IMR-90 (cell line): Measurements from ENCODE around the gene MYBPH. TPM values are rescaled to one million over a fixed set of nuclear protein-coding genes. Genes with fewer than 3 reads are reported as not detected.

ENCODE experiments used
- ATAC-seq: fragments of 200-7000 bp; cut with Tn5 transposase; 2 replicates; pipeline ENCODE4 v1.9.1; 2020; ENCODE audit warnings: low read depth, mild to moderate bottlenecking, moderate library complexity
- BruUV-seq: library from RNA; stranded (reverse); fragments of 400-500 nt; replicated peaks from 2 replicates; lab custom pipeline; 2021; lab: Mats Ljungman, UMichigan
- CTCF ChIA-PET: fragments of 300-600 bp; formaldehyde crosslinking; extraction: SDS; loops from one replicate; lab custom pipeline; 2021; ENCODE audit warnings: antibody characterized with exemption; lab: Yijun Ruan, JAX
- POLR2A ChIA-PET: fragments of 300-600 bp; sonication (Branson Sonifier 250); formaldehyde crosslinking; loops from one replicate; lab custom pipeline; 2022; ENCODE audit warnings: antibody characterized with exemption; ENCODE audit not compliant: unreplicated experiment; lab: Charles Lee
- DNase-seq: peaks from one replicate; pipeline ENCODE4 v3.0.0; 2013
- H2AFZ ChIP-seq: replicated peaks from 2 replicates; pipeline ENCODE3; 2013; ENCODE audit warnings: low read length, mild to moderate bottlenecking; ENCODE audit not compliant: poor library complexity
- H2AK5ac ChIP-seq: 2 replicates; pipeline ENCODE4 v1.6.1; 2013; ENCODE audit warnings: low read depth, low read length, inconsistent platforms
- H2AK9ac ChIP-seq: replicated peaks from 2 replicates; pipeline ENCODE3; 2013; ENCODE audit warnings: mild to moderate bottlenecking, low read depth, low read length, moderate library complexity; ENCODE audit not compliant: poor library complexity
- H2BK120ac ChIP-seq: 2 replicates; pipeline ENCODE4 v1.6.1; 2013; ENCODE audit warnings: low read depth, low read length, inconsistent platforms
- H2BK15ac ChIP-seq: 3 replicates; pipeline ENCODE4 v1.6.1; 2013; ENCODE audit warnings: low read depth, low read length, inconsistent platforms
- H2BK20ac ChIP-seq: 2 replicates; pipeline ENCODE4 v1.6.1; 2013; ENCODE audit warnings: low read depth, mild to moderate bottlenecking, inconsistent platforms, low read length, moderate library complexity
- H2BK5ac ChIP-seq: 2 replicates; pipeline ENCODE4 v1.6.1; 2013; ENCODE audit warnings: mild to moderate bottlenecking, low read depth, low read length, inconsistent platforms; ENCODE audit not compliant: poor library complexity, severe bottlenecking
- H3K14ac ChIP-seq: replicated peaks from 2 replicates; pipeline ENCODE4 v1.6.1; 2013; ENCODE audit warnings: low read depth, low read length, inconsistent platforms
- H3K18ac ChIP-seq: 2 replicates; pipeline ENCODE4 v1.6.1; 2013; ENCODE audit warnings: low read depth, low read length, control low read depth
- H3K23ac ChIP-seq: 2 replicates; pipeline ENCODE4 v1.6.1; 2013; ENCODE audit warnings: low read depth, low read length, inconsistent platforms
- H3K27ac ChIP-seq: 2 replicates; pipeline ENCODE4 v1.5.1; 2013; ENCODE audit warnings: mild to moderate bottlenecking, control low read depth, low read length; ENCODE audit not compliant: insufficient read depth
- H3K27me3 ChIP-seq: 2 replicates; pipeline ENCODE4 v1.6.1; 2013; ENCODE audit warnings: low read length; ENCODE audit not compliant: control insufficient read depth, insufficient read depth
- H3K36me3 ChIP-seq: 2 replicates; pipeline ENCODE4 v1.6.1; 2013; ENCODE audit warnings: low read length, mixed read lengths; ENCODE audit not compliant: control insufficient read depth, insufficient read depth
- H3K4ac ChIP-seq: 2 replicates; pipeline ENCODE4 v1.6.1; 2013; ENCODE audit warnings: low read depth, low read length, inconsistent platforms
- H3K4me1 ChIP-seq: 2 replicates; pipeline ENCODE4 v1.6.1; 2013; ENCODE audit warnings: low read length, mixed read lengths; ENCODE audit not compliant: control insufficient read depth, insufficient read depth
- H3K4me2 ChIP-seq: 2 replicates; pipeline ENCODE4 v1.6.1; 2013; ENCODE audit warnings: low read depth, mild to moderate bottlenecking, control low read depth, low read length, moderate library complexity
- H3K4me3 ChIP-seq: 2 replicates; pipeline ENCODE4 v1.5.1; 2013; ENCODE audit warnings: low read depth, mild to moderate bottlenecking, control low read depth, low read length, moderate library complexity; ENCODE audit not compliant: insufficient read depth
- H3K56ac ChIP-seq: 2 replicates; pipeline ENCODE4 v1.6.1; 2013; ENCODE audit warnings: low read length, inconsistent platforms; ENCODE audit not compliant: insufficient read depth; ENCODE audit errors: extremely low read depth
- H3K79me1 ChIP-seq, 2 experiments: 2 replicates each; pipeline ENCODE4 v1.6.1; 2013; ENCODE audit warnings: low read length in 2 of 2, inconsistent platforms in 1 of 2, low read depth in 1 of 2
- H3K9ac ChIP-seq: 2 replicates; pipeline ENCODE4 v1.6.1; 2013; ENCODE audit warnings: low read depth, low read length, control low read depth
- H3K9me1 ChIP-seq: 2 replicates; pipeline ENCODE4 v1.6.1; 2013; ENCODE audit warnings: low read length, inconsistent platforms; ENCODE audit not compliant: insufficient read depth
- H3K9me3 ChIP-seq: 2 replicates; pipeline ENCODE4 v1.6.1; 2013; ENCODE audit warnings: low read length; ENCODE audit not compliant: control insufficient read depth, insufficient read depth
- H4K20me1 ChIP-seq: 2 replicates; pipeline ENCODE4 v1.6.1; 2013; ENCODE audit warnings: low read length, inconsistent platforms; ENCODE audit not compliant: insufficient read depth
- H4K5ac ChIP-seq: 2 replicates; pipeline ENCODE4 v1.6.1; 2013; ENCODE audit warnings: mild to moderate bottlenecking, low read depth, low read length, control low read depth
- H4K8ac ChIP-seq, 2 experiments: 2 replicates each; pipeline ENCODE4 v1.6.1; 2013; ENCODE audit warnings: low read depth in 2 of 2, low read length in 2 of 2, control low read depth in 1 of 2, inconsistent platforms in 1 of 2
- H4K91ac ChIP-seq: 2 replicates; pipeline ENCODE4 v1.6.1; 2013; ENCODE audit warnings: low read depth, low read length, inconsistent platforms; ENCODE audit not compliant: insufficient read depth
- BHLHE40 ChIP-seq: fragments of 150-350 bp; IDR thresholded peaks from 2 replicates; pipeline ENCODE4 v1.6.1; 2016; ENCODE audit warnings: mild to moderate bottlenecking, low read depth, low read length
- CEBPB ChIP-seq: IDR thresholded peaks from 2 replicates; pipeline ENCODE4 v1.6.1; 2012; ENCODE audit warnings: low read depth, low read length, improper control_type of control experiment
- CHD1 ChIP-seq: IDR thresholded peaks from 2 replicates; pipeline ENCODE4 v1.6.1; 2012; ENCODE audit warnings: low read depth, low read length, improper control_type of control experiment
- CTCF ChIP-seq: conservative IDR thresholded peaks from 2 replicates; pipeline ENCODE4 v1.5.1; 2012; ENCODE audit warnings: mild to moderate bottlenecking, low read depth, low read length, improper control_type of control experiment
- ELK1 ChIP-seq: fragments of 150-350 bp; IDR thresholded peaks from 2 replicates; pipeline ENCODE4 v1.6.1; 2016; ENCODE audit warnings: low read depth, mild to moderate bottlenecking, low read length, moderate library complexity, borderline replicate concordance
- FOS ChIP-seq: fragments of 150-350 bp; IDR thresholded peaks from 2 replicates; pipeline ENCODE4 v1.6.1; 2016; ENCODE audit warnings: low read depth, low read length
- MAFK ChIP-seq: IDR thresholded peaks from 2 replicates; pipeline ENCODE4 v1.6.1; 2012; ENCODE audit warnings: low read depth, low read length, improper control_type of control experiment
- MAZ ChIP-seq: IDR thresholded peaks from 2 replicates; pipeline ENCODE4 v1.6.1; 2012; ENCODE audit warnings: low read depth, mild to moderate bottlenecking, low read length, improper control_type of control experiment, moderate library complexity, borderline replicate concordance
- NFE2L2 ChIP-seq: fragments of 150-350 bp; IDR thresholded peaks from 2 replicates; pipeline ENCODE4 v1.6.1; 2016; ENCODE audit warnings: low read depth, mild to moderate bottlenecking, low read length
- POLR2A ChIP-seq: IDR thresholded peaks from 2 replicates; pipeline ENCODE4 v1.6.1; 2012; ENCODE audit warnings: mild to moderate bottlenecking, low read depth, low read length
- RAD21 ChIP-seq: IDR thresholded peaks from 2 replicates; pipeline ENCODE4 v1.6.1; 2012; ENCODE audit warnings: low read length, improper control_type of control experiment
- RCOR1 ChIP-seq: IDR thresholded peaks from 2 replicates; pipeline ENCODE4 v1.6.1; 2012; ENCODE audit warnings: mild to moderate bottlenecking, low read length, improper control_type of control experiment; ENCODE audit not compliant: insufficient replicate concordance
- RFX5 ChIP-seq: IDR thresholded peaks from 2 replicates; pipeline ENCODE4 v1.8.0; 2012; ENCODE audit warnings: low read depth, mild to moderate bottlenecking, low read length, moderate library complexity
- SMC3 ChIP-seq: fragments of 150-350 bp; IDR thresholded peaks from 2 replicates; pipeline ENCODE4 v1.6.1; 2016; ENCODE audit warnings: low read depth, mild to moderate bottlenecking, antibody characterized with exemption, low read length, moderate library complexity
- WGBS, 2 experiments: methylation state at CpG; one replicate each; pipeline versions ENCODE4 v1.1.5 to v1.1.7; 2013; ENCODE audit warnings: missing lambda C conversion rate in 2 of 2; ENCODE audit not compliant: insufficient read length in 1 of 2; ENCODE audit errors: extremely low coverage in 2 of 2; 5-methylcytosine and 5-hydroxymethylcytosine counted together
- dilution Hi-C: fragments of 300-500 bp; cut with HindIII; formaldehyde crosslinking; loops from one replicate; pipeline ENCODE4 v1.14.3; 2018; ENCODE audit warnings: low sequenced_read_pairs; ENCODE audit not compliant: unreplicated experiment
- in situ Hi-C: fragments of 300-500 bp; cut with MboI; formaldehyde crosslinking; loops from 3 replicates; pipeline ENCODE4 v1.14.3; 2019; ENCODE audit warnings: low sequenced_read_pairs, inconsistent platforms, mixed read lengths
- intact Hi-C: fragments of 100-400 bp; cut with micrococcal nuclease; formaldehyde crosslinking; loops from 2 replicates; pipeline ENCODE4 v1.10.0; 2022
- polyA plus RNA-seq, 3 experiments: library from polyadenylated mRNA; depleted of rRNA; stranded (reverse); fragments of >200 nt; gene quantifications; 2 replicates each; pipeline ENCODE4 v1.2.3, GENCODE V29; 2012; ENCODE audit warnings: low replicate concordance in 1 of 3
- total RNA-seq: library from RNA; depleted of rRNA; stranded (reverse); fragments of >200 nt; gene quantifications from 2 replicates; pipeline ENCODE4 v1.2.3, GENCODE V29; 2012
- TF ChIP-seq, protein P1 (sequence below): fragments of 150-350 bp; IDR thresholded peaks from 2 replicates; pipeline ENCODE4 v1.6.1; 2017; ENCODE audit warnings: mild to moderate bottlenecking, antibody characterized with exemption, low read length, low read depth

The MYBPH gene
- total and polyA plus RNA-seq, 2 of the 4 experiments (the other 2 are of a cell fraction) = not detected

GRCh38 chr1:203174324-203174985 lies 1.2 kb downstream of the MYBPH start:
- Histone ChIP-seq H3K56ac (no peak overlapping the region), H3K14ac (no peak overlapping the region), H3K36me3 (no peaks in the 10 kb centered on the region), H2BK20ac (no peak overlapping the region), H3K27me3 (peaks cover 2% of the 10 kb centered on the region; the same call in 1 of the 2 replicates), H3K79me1 (no peaks in the 10 kb centered on the region), H3K9me3 (no peaks in the 10 kb centered on the region), H2AFZ (no peak overlapping the region), H4K20me1 (no peaks in the 10 kb centered on the region), H3K9me1 (peaks cover 15% of the 10 kb centered on the region; the same call in 1 of the 2 replicates), H4K5ac (no peak overlapping the region), H3K9ac (no peak overlapping the region), H3K4me2 (no peak overlapping the region), H2BK120ac (no peak overlapping the region), H3K4ac (no peak overlapping the region), H2BK5ac (no peak overlapping the region), H3K23ac (no peak overlapping the region), H2AK9ac (no peak overlapping the region), H3K18ac (no peak overlapping the region), H4K8ac (no peak overlapping the region), H2BK15ac (no peak overlapping the region), H3K4me3 (no peak overlapping the region), H3K27ac (no peak overlapping the region), H3K4me1 (peaks cover 22% of the 10 kb centered on the region), H2AK5ac (no peak overlapping the region), H4K91ac (no peak overlapping the region)
- dilution Hi-C loops (no loop called here), in situ Hi-C loops (no loop called here), intact Hi-C loops (no loop called here)
- ATAC-seq = no peak
- 100% methylated on average over 1 of the region's 12 CpGs; no CpG with 5 or more reads in 1 of the 2 experiments for whole genome bisulfite sequencing, 2 experiments
- no peak for DNase-seq
- TF ChIP-seq MAZ (no peak), RCOR1 (no peak), CEBPB (no peak), ELK1 (no peak), POLR2A (no peak), BHLHE40 (no peak), SMC3 (no peak), CHD1 (no peak), NFE2L2 (no peak), CTCF (no peak), FOS (no peak), RFX5 (no peak), RAD21 (no peak), MAFK (no peak)
- TF ChIP-seq, protein P1, sequence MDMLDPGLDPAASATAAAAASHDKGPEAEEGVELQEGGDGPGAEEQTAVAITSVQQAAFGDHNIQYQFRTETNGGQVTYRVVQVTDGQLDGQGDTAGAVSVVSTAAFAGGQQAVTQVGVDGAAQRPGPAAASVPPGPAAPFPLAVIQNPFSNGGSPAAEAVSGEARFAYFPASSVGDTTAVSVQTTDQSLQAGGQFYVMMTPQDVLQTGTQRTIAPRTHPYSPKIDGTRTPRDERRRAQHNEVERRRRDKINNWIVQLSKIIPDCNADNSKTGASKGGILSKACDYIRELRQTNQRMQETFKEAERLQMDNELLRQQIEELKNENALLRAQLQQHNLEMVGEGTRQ = no peak
- ChIA-PET POLR2A (no interaction called here), CTCF (no interaction called here)
- no TSS peak for BruUV-seq
